ENCODE data around the gene SLFNL1.
A peak's percentile ranks its signal among the peaks of the same experiment; 100 is the strongest.

The SLFNL1 gene

DNA sequence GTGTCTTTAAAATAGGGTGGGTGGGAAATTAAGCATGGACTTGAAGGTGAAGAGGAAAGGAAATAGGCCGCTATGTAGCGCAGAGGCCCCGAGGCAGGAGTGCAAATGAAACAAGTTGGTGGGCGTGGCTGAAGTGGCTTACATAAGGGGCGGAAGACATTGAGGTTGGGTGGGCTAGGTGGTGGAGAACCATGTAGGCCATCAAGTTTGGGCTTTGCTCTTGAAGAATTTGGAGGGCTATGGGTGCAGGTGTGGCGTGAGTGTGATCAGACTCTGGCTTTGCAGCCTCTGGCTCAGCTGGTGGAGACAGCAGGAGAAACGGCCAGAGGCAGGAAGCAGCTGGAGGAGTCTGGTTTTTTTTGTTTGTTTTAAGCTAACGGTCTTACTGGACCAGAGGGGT lies 6.7 kb downstream of the SLFNL1 start:
- H3K4me1 ChIP-seq (ENCODE audit: control extremely low read depth in 1 of 4, control insufficient read depth in 4 of 4, insufficient read depth in 4 of 4, low read length in 3 of 4): peaks cover 0 to 25% (median 12%) of the 10 kb centered on the region in 4 experiments
- ChIA-PET POLR2A (no interaction called here), CTCF (interaction anchor here (0.7 to 1.7 kb wide), 2 partner anchors 12 to 252 kb away, joined by 3 to 8 read pairs; no protein-coding TSS in a partner anchor)
- H3K27ac ChIP-seq (ENCODE audit: insufficient read depth in 1 of 2, low read depth in 1 of 2, low read length in 2 of 2, poor library complexity in 1 of 2, severe bottlenecking in 2 of 2): peak overlapping the region in 1 of 2 experiments; percentile 18
- H3K36me3 ChIP-seq (ENCODE audit: control insufficient read depth in 4 of 4, insufficient read depth in 4 of 4, low read length in 3 of 4): peaks cover 2 to 85% (median 32%) of the 10 kb centered on the region in 4 experiments
- 47% methylated on average over 8 of the region's 8 CpGs for WGBS (ENCODE audit: insufficient coverage)
- peak in 2 of 3 donors; percentile 47 to 50 for DNase-seq
- H3K27me3 ChIP-seq (replicated peaks in 2 of 5; ENCODE audit: control insufficient read depth in 4 of 5, insufficient read depth in 5 of 5, low read length in 4 of 5): no peaks in the 10 kb centered on the region
- H3K9me3 ChIP-seq (ENCODE audit: control extremely low read depth in 1 of 5, control insufficient read depth in 4 of 5, insufficient read depth in 2 of 5, low read depth in 1 of 5, low read length in 4 of 5): no peaks in the 10 kb centered on the region
- no peak overlapping the region for H3K4me3 ChIP-seq (ENCODE audit: control insufficient read depth in 1 of 7, extremely low read depth in 1 of 7, insufficient read depth in 4 of 7, low read depth in 2 of 7, low read length in 6 of 7)

DNA sequence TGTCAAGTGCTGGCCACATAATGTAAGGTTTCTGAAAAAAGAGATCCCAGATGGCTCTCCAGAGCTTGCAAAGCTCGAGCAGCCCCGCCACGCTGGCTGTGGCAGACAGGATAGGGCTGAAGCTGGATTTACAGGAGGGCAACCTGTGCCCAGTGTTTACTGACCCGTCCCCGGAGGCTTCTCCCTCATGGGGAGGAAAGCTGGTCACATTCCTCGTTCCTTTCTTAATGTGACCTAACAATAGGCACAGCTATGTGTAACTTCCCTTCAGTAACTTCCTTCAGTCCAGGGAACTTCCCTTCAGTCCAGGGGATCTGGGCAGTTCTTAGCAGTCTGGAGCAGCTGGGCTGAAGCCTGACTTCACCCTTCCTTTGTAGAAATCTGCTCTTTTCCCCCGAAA lies 7.7 kb downstream of the SLFNL1 start:
- Histone ChIP-seq H3K4me1 (ENCODE audit: control extremely low read depth in 1 of 4, control insufficient read depth in 4 of 4, insufficient read depth in 4 of 4, low read length in 3 of 4) (peaks cover 0 to 25% (median 12%) of the 10 kb centered on the region in 4 experiments), H3K4me3 (ENCODE audit: control insufficient read depth in 1 of 7, extremely low read depth in 1 of 7, insufficient read depth in 4 of 7, low read depth in 2 of 7, low read length in 6 of 7) (no peak overlapping the region), H3K9me3 (ENCODE audit: control extremely low read depth in 1 of 5, control insufficient read depth in 4 of 5, insufficient read depth in 2 of 5, low read depth in 1 of 5, low read length in 4 of 5) (no peaks in the 10 kb centered on the region), H3K27me3 (replicated peaks in 2 of 5; ENCODE audit: control insufficient read depth in 4 of 5, insufficient read depth in 5 of 5, low read length in 4 of 5) (no peaks in the 10 kb centered on the region), H3K27ac (ENCODE audit: insufficient read depth in 1 of 2, low read depth in 1 of 2, low read length in 2 of 2, poor library complexity in 1 of 2, severe bottlenecking in 2 of 2) (no peak overlapping the region), H3K36me3 (ENCODE audit: control insufficient read depth in 4 of 4, insufficient read depth in 4 of 4, low read length in 3 of 4) (peaks cover 2 to 88% (median 41%) of the 10 kb centered on the region in 4 experiments)
- 86% methylated on average over 7 of the region's 7 CpGs for WGBS (ENCODE audit: insufficient coverage)
- peak in 1 of 3 donors; percentile 11 for DNase-seq
- POLR2A ChIA-PET: no interaction called here
- CTCF ChIA-PET: interaction anchor here (1.1 kb wide), 1 partner anchor 110 kb away, joined by 3 read pairs; no protein-coding TSS in a partner anchor

DNA sequence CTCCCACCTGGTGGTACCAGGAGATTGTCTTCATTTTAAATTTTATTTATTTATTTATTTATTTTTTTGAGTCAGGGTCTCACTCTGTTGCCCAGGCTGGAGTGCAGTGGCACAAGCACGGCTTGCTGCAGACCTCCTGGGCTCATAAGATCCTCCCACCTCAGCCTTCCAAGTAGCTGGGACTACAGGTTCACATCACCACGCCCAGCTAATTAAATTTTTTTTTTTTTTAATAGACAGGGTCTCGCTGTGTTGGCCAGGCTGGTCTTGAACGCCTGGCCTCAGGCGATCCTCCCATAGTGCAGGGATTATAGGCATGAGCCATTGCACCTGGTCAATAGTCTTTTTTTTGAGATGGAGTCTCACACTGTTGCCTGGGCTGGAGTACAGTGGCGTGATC lies 8.5 kb downstream of the SLFNL1 start:
- ChIA-PET POLR2A (no interaction called here), CTCF (interaction anchor here (1.1 to 1.5 kb wide), 2 partner anchors 10 to 111 kb away, joined by 3 read pairs; no protein-coding TSS in a partner anchor)
- Histone ChIP-seq H3K4me3 (ENCODE audit: control insufficient read depth in 1 of 7, extremely low read depth in 1 of 7, insufficient read depth in 4 of 7, low read depth in 2 of 7, low read length in 6 of 7) (no peak overlapping the region), H3K27ac (ENCODE audit: insufficient read depth in 1 of 2, low read depth in 1 of 2, low read length in 2 of 2, poor library complexity in 1 of 2, severe bottlenecking in 2 of 2) (no peak overlapping the region), H3K27me3 (replicated peaks in 2 of 5; ENCODE audit: control insufficient read depth in 4 of 5, insufficient read depth in 5 of 5, low read length in 4 of 5) (no peaks in the 10 kb centered on the region), H3K4me1 (ENCODE audit: control extremely low read depth in 1 of 4, control insufficient read depth in 4 of 4, insufficient read depth in 4 of 4, low read length in 3 of 4) (peaks cover 0 to 25% (median 12%) of the 10 kb centered on the region in 4 experiments), H3K36me3 (ENCODE audit: control insufficient read depth in 4 of 4, insufficient read depth in 4 of 4, low read length in 3 of 4) (peaks cover 2 to 90% (median 46%) of the 10 kb centered on the region in 4 experiments), H3K9me3 (ENCODE audit: control extremely low read depth in 1 of 5, control insufficient read depth in 4 of 5, insufficient read depth in 2 of 5, low read depth in 1 of 5, low read length in 4 of 5) (no peaks in the 10 kb centered on the region)
- WGBS (ENCODE audit: insufficient coverage): 100% methylated on average over 6 of the region's 6 CpGs
- no peak for DNase-seq

DNA sequence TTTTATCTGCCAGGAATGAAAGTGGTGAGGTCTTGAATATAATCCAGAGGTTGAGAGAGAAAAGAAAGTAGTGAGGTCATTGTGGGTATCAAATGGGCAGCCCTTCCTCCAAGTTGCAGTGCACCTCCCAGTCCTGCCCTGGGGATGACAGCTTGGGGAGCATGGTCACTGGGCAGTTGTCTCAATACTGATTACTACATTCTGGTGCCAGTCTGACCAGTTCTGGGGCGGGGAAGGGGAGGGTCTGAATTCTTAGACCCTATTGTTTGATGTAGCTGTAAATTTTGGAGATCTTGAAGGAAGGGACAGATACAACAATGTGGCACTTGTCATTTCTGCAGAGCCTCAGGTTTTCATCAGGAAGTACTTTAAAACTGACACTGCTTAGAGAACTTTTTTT lies 11.2 kb downstream of the SLFNL1 start:
- ChIA-PET POLR2A (interaction anchor here (0.6 kb wide), 1 partner anchor 92 kb away, joined by 3 read pairs; no protein-coding TSS in a partner anchor), CTCF (no interaction called here)
- peaks cover 0 to 18% (median 10%) of the 10 kb centered on the region in 4 experiments for H3K4me1 ChIP-seq (ENCODE audit: control extremely low read depth in 1 of 4, control insufficient read depth in 4 of 4, insufficient read depth in 4 of 4, low read length in 3 of 4)
- peaks cover 10 to 91% (median 60%) of the 10 kb centered on the region in 4 experiments for H3K36me3 ChIP-seq (ENCODE audit: control insufficient read depth in 4 of 4, insufficient read depth in 4 of 4, low read length in 3 of 4)
- H3K4me3 ChIP-seq (ENCODE audit: control insufficient read depth in 1 of 7, extremely low read depth in 1 of 7, insufficient read depth in 4 of 7, low read depth in 2 of 7, low read length in 6 of 7): no peak overlapping the region
- no peak for DNase-seq
- H3K27ac ChIP-seq (ENCODE audit: insufficient read depth in 1 of 2, low read depth in 1 of 2, low read length in 2 of 2, poor library complexity in 1 of 2, severe bottlenecking in 2 of 2): no peak overlapping the region
- WGBS (ENCODE audit: insufficient coverage): no CpG with 5 or more reads among the region's 1 CpG
- H3K27me3 ChIP-seq (replicated peaks in 2 of 5; ENCODE audit: control insufficient read depth in 4 of 5, insufficient read depth in 5 of 5, low read length in 4 of 5): no peaks in the 10 kb centered on the region
- H3K9me3 ChIP-seq (ENCODE audit: control extremely low read depth in 1 of 5, control insufficient read depth in 4 of 5, insufficient read depth in 2 of 5, low read depth in 1 of 5, low read length in 4 of 5): no peaks in the 10 kb centered on the region

GRCh38 chr1:41009466-41009865 lies 12.1 kb downstream of the SLFNL1 start:
- WGBS (ENCODE audit: insufficient coverage): 95% methylated on average over 5 of the region's 8 CpGs
- Histone ChIP-seq H3K27me3 (replicated peaks in 2 of 5; ENCODE audit: control insufficient read depth in 4 of 5, insufficient read depth in 5 of 5, low read length in 4 of 5) (no peaks in the 10 kb centered on the region), H3K4me3 (ENCODE audit: control insufficient read depth in 1 of 7, extremely low read depth in 1 of 7, insufficient read depth in 4 of 7, low read depth in 2 of 7, low read length in 6 of 7) (no peak overlapping the region), H3K36me3 (ENCODE audit: control insufficient read depth in 4 of 4, insufficient read depth in 4 of 4, low read length in 3 of 4) (peaks cover 10 to 89% (median 60%) of the 10 kb centered on the region in 4 experiments), H3K4me1 (ENCODE audit: control extremely low read depth in 1 of 4, control insufficient read depth in 4 of 4, insufficient read depth in 4 of 4, low read length in 3 of 4) (peaks cover 0 to 9% (median 4%) of the 10 kb centered on the region in 4 experiments), H3K9me3 (ENCODE audit: control extremely low read depth in 1 of 5, control insufficient read depth in 4 of 5, insufficient read depth in 2 of 5, low read depth in 1 of 5, low read length in 4 of 5) (no peaks in the 10 kb centered on the region), H3K27ac (ENCODE audit: insufficient read depth in 1 of 2, low read depth in 1 of 2, low read length in 2 of 2, poor library complexity in 1 of 2, severe bottlenecking in 2 of 2) (no peak overlapping the region)
- CTCF ChIA-PET: no interaction called here
- POLR2A ChIA-PET: no interaction called here
- no peak for DNase-seq

DNA sequence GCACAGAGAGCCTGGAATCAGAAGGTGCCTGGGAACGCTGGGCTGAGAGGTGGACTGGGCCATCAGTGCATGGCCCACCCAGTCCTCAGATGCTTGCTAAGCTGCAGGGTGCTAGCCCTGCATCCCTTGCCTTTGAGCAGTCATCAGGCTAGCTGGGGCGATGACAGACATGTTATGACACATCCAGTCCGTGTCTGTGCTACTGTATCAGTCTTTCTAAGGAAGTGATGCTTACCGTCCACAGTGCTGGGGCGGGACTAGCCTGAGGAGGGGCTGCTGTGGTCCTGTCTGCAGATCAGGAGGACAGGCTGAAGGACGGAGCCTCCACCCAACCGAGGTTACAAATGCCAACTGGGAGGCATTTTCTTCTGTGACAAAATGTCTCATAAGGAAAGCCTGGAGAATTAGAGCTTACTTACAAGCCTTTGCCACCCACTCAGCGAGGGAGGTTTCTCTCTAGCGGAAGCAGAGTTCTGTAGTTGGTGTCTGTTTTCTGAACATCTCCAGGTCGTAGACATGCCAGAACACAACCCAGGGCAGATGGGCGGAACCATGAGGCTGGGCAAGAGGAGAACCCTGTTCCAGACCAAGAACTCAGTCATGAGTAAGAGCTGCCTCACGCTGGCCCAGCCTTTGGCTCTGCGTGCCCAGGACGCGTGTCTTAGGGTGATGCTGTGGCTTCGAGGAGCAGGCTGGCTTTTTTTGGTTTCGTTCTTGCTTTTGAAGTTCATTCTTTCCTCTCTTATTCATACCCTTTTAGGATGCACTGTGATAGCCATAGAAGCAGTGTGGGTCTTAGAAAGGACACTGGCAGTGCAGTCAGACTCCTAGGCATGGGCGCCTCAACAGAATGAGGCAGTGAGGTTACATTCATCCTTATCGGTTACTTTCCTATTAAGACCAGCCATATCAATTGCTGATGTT lies 14.3 kb downstream of the SLFNL1 start:
- WGBS (ENCODE audit: insufficient coverage): 97% methylated on average over 16 of the region's 19 CpGs
- ChIA-PET CTCF (no interaction called here), POLR2A (no interaction called here)
- Histone ChIP-seq H3K27me3 (replicated peaks in 2 of 5; ENCODE audit: control insufficient read depth in 4 of 5, insufficient read depth in 5 of 5, low read length in 4 of 5) (no peaks in the 10 kb centered on the region), H3K4me1 (ENCODE audit: control extremely low read depth in 1 of 4, control insufficient read depth in 4 of 4, insufficient read depth in 4 of 4, low read length in 3 of 4) (peaks cover 0 to 17% (median 13%) of the 10 kb centered on the region in 4 experiments), H3K4me3 (ENCODE audit: control insufficient read depth in 1 of 7, extremely low read depth in 1 of 7, insufficient read depth in 4 of 7, low read depth in 2 of 7, low read length in 6 of 7) (no peak overlapping the region), H3K9me3 (ENCODE audit: control extremely low read depth in 1 of 5, control insufficient read depth in 4 of 5, insufficient read depth in 2 of 5, low read depth in 1 of 5, low read length in 4 of 5) (no peaks in the 10 kb centered on the region), H3K27ac (ENCODE audit: insufficient read depth in 1 of 2, low read depth in 1 of 2, low read length in 2 of 2, poor library complexity in 1 of 2, severe bottlenecking in 2 of 2) (no peak overlapping the region), H3K36me3 (ENCODE audit: control insufficient read depth in 4 of 4, insufficient read depth in 4 of 4, low read length in 3 of 4) (peaks cover 10 to 91% (median 57%) of the 10 kb centered on the region in 4 experiments)
- DNase-seq: no peak

DNA sequence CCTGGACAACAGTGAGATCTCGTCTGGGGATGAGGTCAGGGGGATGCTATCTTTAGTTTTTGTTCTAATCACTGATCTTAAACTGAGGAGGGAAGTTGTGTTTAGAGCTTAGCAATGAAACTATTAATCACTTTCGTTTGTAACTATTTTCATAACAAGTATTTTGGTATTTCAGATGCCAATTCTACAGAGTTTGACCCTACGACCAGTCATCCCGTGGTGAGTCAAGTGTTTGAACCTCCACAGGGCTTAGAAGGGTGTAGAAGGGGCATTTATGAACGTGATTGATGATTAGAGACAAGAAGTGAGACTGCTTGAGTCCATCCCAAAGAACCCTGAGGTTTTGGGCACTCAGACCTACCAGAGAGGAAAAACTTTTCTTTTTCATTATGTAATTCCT lies 15.6 kb downstream of the SLFNL1 start:
- POLR2A ChIA-PET: no interaction called here
- Histone ChIP-seq H3K36me3 (ENCODE audit: control insufficient read depth in 4 of 4, insufficient read depth in 4 of 4, low read length in 3 of 4) (peaks cover 8 to 89% (median 56%) of the 10 kb centered on the region in 4 experiments), H3K4me1 (ENCODE audit: control extremely low read depth in 1 of 4, control insufficient read depth in 4 of 4, insufficient read depth in 4 of 4, low read length in 3 of 4) (peaks cover 0 to 20% (median 15%) of the 10 kb centered on the region in 4 experiments), H3K9me3 (ENCODE audit: control extremely low read depth in 1 of 5, control insufficient read depth in 4 of 5, insufficient read depth in 2 of 5, low read depth in 1 of 5, low read length in 4 of 5) (no peaks in the 10 kb centered on the region), H3K27me3 (replicated peaks in 2 of 5; ENCODE audit: control insufficient read depth in 4 of 5, insufficient read depth in 5 of 5, low read length in 4 of 5) (no peaks in the 10 kb centered on the region), H3K27ac (ENCODE audit: insufficient read depth in 1 of 2, low read depth in 1 of 2, low read length in 2 of 2, poor library complexity in 1 of 2, severe bottlenecking in 2 of 2) (no peak overlapping the region), H3K4me3 (ENCODE audit: control insufficient read depth in 1 of 7, extremely low read depth in 1 of 7, insufficient read depth in 4 of 7, low read depth in 2 of 7, low read length in 6 of 7) (no peak overlapping the region)
- WGBS (ENCODE audit: insufficient coverage): no CpG with 5 or more reads among the region's 5 CpGs
- DNase-seq: no peak
- CTCF ChIA-PET: no interaction called here

Measured in common myeloid progenitor, CD34-positive (primary cell).